ENCODE measurements around the gene USH2A. TPM values are rescaled to one million over a fixed set of nuclear protein-coding genes. Genes with fewer than 3 reads are reported as not detected.

USH2A gene
- total RNA-seq, 4 donors from 2014 or later = under 0.01 to 1.0 (median under 0.01) TPM; not detected in 1

DNA sequence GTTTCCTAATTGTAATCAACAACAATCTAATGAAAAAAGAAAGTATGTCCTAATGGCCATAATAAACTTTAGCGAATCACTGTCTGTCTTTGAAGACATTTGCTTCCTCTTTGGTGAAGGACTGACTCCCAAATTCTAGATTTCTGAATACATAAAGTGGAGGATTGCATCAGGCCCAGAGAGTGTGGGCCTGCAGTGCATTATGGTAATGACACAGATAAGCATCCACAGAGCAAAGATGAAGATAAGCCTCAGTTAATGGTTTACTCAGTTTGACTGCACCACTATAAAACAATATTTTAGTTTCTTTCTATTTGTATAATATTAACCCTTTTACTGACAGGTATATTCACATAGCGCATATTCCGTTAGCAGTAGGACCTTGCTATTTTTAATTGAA, 490.7 kb downstream of the USH2A start:
- Histone ChIP-seq H3K27ac (no peak overlapping the region), H3K9me3 (no peaks in the 10 kb centered on the region), H3K36me3 (no peaks in the 10 kb centered on the region), H3K4me1 (no peaks in the 10 kb centered on the region), H3K27me3 (no peaks in the 10 kb centered on the region), H3K4me3 (no peak overlapping the region)
- TF ChIP-seq POLR2A (IDR thresholded peaks at IDR 0.05) = no peak
- no peak for TF ChIP-seq CTCF (IDR thresholded peaks at IDR 0.05)
- TF ChIP-seq EP300 (IDR thresholded peaks at IDR 0.05) = no peak
- DNase-seq (ENCODE audit: low spot score in 2 of 2) = no peak
- 92% methylated on average over 3 of the region's 3 CpGs for WGBS, 2 donors

- no peaks in the 10 kb centered on the region for H3K9me3 ChIP-seq
- H3K4me3 ChIP-seq = no peak overlapping the region
- no peaks in the 10 kb centered on the region for H3K27me3 ChIP-seq
- no peaks in the 10 kb centered on the region for H3K4me1 ChIP-seq
- no peaks in the 10 kb centered on the region for H3K36me3 ChIP-seq
- no peak overlapping the region for H3K27ac ChIP-seq
- TF ChIP-seq CTCF (IDR thresholded peaks at IDR 0.05) = no peak
- TF ChIP-seq EP300 (IDR thresholded peaks at IDR 0.05) = no peak
- TF ChIP-seq POLR2A (IDR thresholded peaks at IDR 0.05) = no peak
- WGBS, 2 donors = 96 to 98% methylated on average over 12 of the region's 12 CpGs
- DNase-seq (ENCODE audit: low spot score in 2 of 2) = no peak
Observed at GRCh38 chr1:215926670-215927069, 496.6 kb downstream of the USH2A start.

GRCh38 chr1:215923129-215923824, 500.0 kb downstream of the USH2A start:
- Histone ChIP-seq H3K4me1 (no peaks in the 10 kb centered on the region), H3K36me3 (no peaks in the 10 kb centered on the region), H3K27ac (no peak overlapping the region), H3K9me3 (no peaks in the 10 kb centered on the region), H3K27me3 (no peaks in the 10 kb centered on the region), H3K4me3 (no peak overlapping the region)
- DNase-seq (ENCODE audit: low spot score in 2 of 2) = no peak
- TF ChIP-seq POLR2A (IDR thresholded peaks at IDR 0.05) (no peak), EP300 (IDR thresholded peaks at IDR 0.05) (no peak), CTCF (IDR thresholded peaks at IDR 0.05) (no peak)
- 55 to 92% methylated on average over 3 of the region's 3 CpGs for WGBS, 2 donors

GRCh38 chr1:215911406-215911968, 511.8 kb downstream of the USH2A start:
- no peak for TF ChIP-seq CTCF (IDR thresholded peaks at IDR 0.05)
- no peak for TF ChIP-seq EP300 (IDR thresholded peaks at IDR 0.05)
- no peak for TF ChIP-seq POLR2A (IDR thresholded peaks at IDR 0.05)
- Histone ChIP-seq H3K36me3 (no peaks in the 10 kb centered on the region), H3K9me3 (no peaks in the 10 kb centered on the region), H3K27ac (no peak overlapping the region), H3K4me3 (no peak overlapping the region), H3K27me3 (no peaks in the 10 kb centered on the region), H3K4me1 (no peaks in the 10 kb centered on the region)
- 85 to 91% methylated on average over 1 of the region's 1 CpG for WGBS, 2 donors
- DNase-seq (ENCODE audit: low spot score in 2 of 2) = no peak

- WGBS, 2 donors = 77 to 83% methylated on average over 6 of the region's 6 CpGs
- Histone ChIP-seq H3K36me3 (no peaks in the 10 kb centered on the region), H3K9me3 (no peaks in the 10 kb centered on the region), H3K4me1 (no peaks in the 10 kb centered on the region), H3K27me3 (no peaks in the 10 kb centered on the region), H3K27ac (no peak overlapping the region), H3K4me3 (no peak overlapping the region)
- DNase-seq (ENCODE audit: low spot score in 2 of 2) = no peak
- TF ChIP-seq EP300 (IDR thresholded peaks at IDR 0.05) = no peak
- no peak for TF ChIP-seq POLR2A (IDR thresholded peaks at IDR 0.05)
- TF ChIP-seq CTCF (IDR thresholded peaks at IDR 0.05) = no peak
Observed at GRCh38 chr1:215905493-215906115, 517.6 kb downstream of the USH2A start.

Measured in tibial nerve (tissue), 4 donors.